Endodermal cell (in vitro differentiated cells): ENCODE results near the gene XBP1. TPM values are rescaled to one million over a fixed set of nuclear protein-coding genes. Genes with fewer than 3 reads are reported as not detected.

Experiments
- DNase-seq: peaks from one replicate; pipeline ENCODE4 v3.0.0-alpha.2; 2017
- H3K27ac ChIP-seq: 2 replicates; pipeline ENCODE4 v1.5.1; 2013; ENCODE audit warnings: mild to moderate bottlenecking, low read depth, low read length, moderate library complexity
- H3K27me3 ChIP-seq: 2 replicates; pipeline ENCODE4 v1.6.1; 2013; ENCODE audit warnings: mild to moderate bottlenecking, low read length, moderate library complexity; ENCODE audit not compliant: insufficient read depth, control insufficient read depth, poor library complexity, severe bottlenecking
- H3K36me3 ChIP-seq: 2 replicates; pipeline ENCODE4 v1.7.0; 2013; ENCODE audit warnings: mild to moderate bottlenecking, low read length, moderate library complexity; ENCODE audit not compliant: control insufficient read depth, insufficient read depth
- H3K4me1 ChIP-seq: one replicate; pipeline ENCODE4 v1.7.0; 2013; ENCODE audit warnings: low read length; ENCODE audit not compliant: control insufficient read depth, insufficient read depth
- H3K4me3 ChIP-seq: 2 replicates; pipeline ENCODE4 v1.5.1; 2013; ENCODE audit warnings: mild to moderate bottlenecking, low read length, moderate library complexity
- H3K9ac ChIP-seq: 2 replicates; pipeline ENCODE4 v1.6.1; 2013; ENCODE audit warnings: mild to moderate bottlenecking, low read length, moderate library complexity; ENCODE audit not compliant: poor library complexity, severe bottlenecking; ENCODE audit errors: extremely low read depth
- H3K9me3 ChIP-seq: 2 replicates; pipeline ENCODE4 v1.6.1; 2013; ENCODE audit warnings: mild to moderate bottlenecking, low read length, moderate library complexity; ENCODE audit not compliant: control insufficient read depth
- H3K27ac Mint-ChIP-seq: 2 replicates; pipeline ENCODE4 v1.8.0; 2020; ENCODE audit warnings: mixed read lengths
- H3K27me3 Mint-ChIP-seq: 2 replicates; pipeline ENCODE4 v1.8.0; 2021; ENCODE audit warnings: mild to moderate bottlenecking, mixed read lengths; ENCODE audit not compliant: insufficient read depth
- H3K36me3 Mint-ChIP-seq: 2 replicates; pipeline ENCODE4 v1.8.0; 2020; ENCODE audit warnings: low read depth, mixed read lengths
- H3K4me1 Mint-ChIP-seq: 2 replicates; pipeline ENCODE4 v1.8.0; 2020; ENCODE audit warnings: mixed read lengths
- H3K4me3 Mint-ChIP-seq: 2 replicates; pipeline ENCODE4 v1.8.0; 2020; ENCODE audit warnings: mild to moderate bottlenecking, moderate library complexity, mixed read lengths
- H3K9me3 Mint-ChIP-seq: 2 replicates; pipeline ENCODE4 v1.8.0; 2020; ENCODE audit warnings: mild to moderate bottlenecking, mixed read lengths
- WGBS, 2 experiments: methylation state at CpG; one replicate each; pipeline versions ENCODE4 v1.1.5 to v1.1.7; 2013; ENCODE audit warnings: missing lambda C conversion rate in 2 of 2, mixed read lengths in 1 of 2; ENCODE audit not compliant: insufficient coverage in 1 of 2, insufficient read length in 1 of 2; 5-methylcytosine and 5-hydroxymethylcytosine counted together
- total RNA-seq, 2 donors: library from RNA; stranded (reverse); fragmentation: NEBNext Ultra II Directional in 1 of 2; extraction: Animal tissue kit (Norgen Biotek cat#: 25700) in 1 of 2; gene quantifications; 2 replicates in 1 of 2; 3 replicates in 1 of 2; pipeline ENCODE4 v1.2.1, GENCODE V29; 2021
- TF ChIP-seq, protein P1 (sequence below): fragments of 200-600 bp; sonication (generic); conservative IDR thresholded peaks from 2 replicates; pipeline ENCODE4 v1.5.0; 2021; ENCODE audit warnings: antibody characterized with exemption, mild to moderate bottlenecking

XBP1 gene
- total RNA-seq, 2 donors from 2014 or later, result 103 to 111 TPM

DNA sequence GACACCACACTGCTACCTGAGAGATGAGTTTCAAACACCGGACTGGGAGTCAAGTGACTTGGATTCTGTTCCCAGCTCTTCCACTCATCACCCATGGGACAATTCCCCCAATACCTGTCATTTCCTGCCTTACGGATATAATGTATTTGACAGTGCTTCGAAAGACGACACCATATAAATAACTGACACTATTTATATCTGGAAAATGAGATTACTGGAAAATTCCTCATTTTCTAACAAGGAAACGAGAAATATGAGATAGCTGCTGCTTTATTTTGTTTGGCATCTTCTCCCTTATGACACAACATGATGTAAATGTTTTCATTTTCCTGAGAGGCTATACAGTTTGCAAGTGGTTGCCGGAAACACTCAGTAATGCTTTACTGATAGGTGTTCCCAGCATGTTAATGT is 49.9 kb downstream of the XBP1 start:
- H3K4me3 Mint-ChIP-seq, result no peak overlapping the region
- H3K27ac Mint-ChIP-seq, result no peak overlapping the region
- Histone ChIP-seq H3K4me3 (no peak overlapping the region), H3K4me1 (no peaks in the 10 kb centered on the region), H3K9me3 (no peaks in the 10 kb centered on the region), H3K27me3 (no peaks in the 10 kb centered on the region), H3K9ac (no peak overlapping the region), H3K36me3 (peaks cover 52% of the 10 kb centered on the region), H3K27ac (no peak overlapping the region)
- DNase-seq, result no peak
- no peaks in the 10 kb centered on the region for H3K4me1 Mint-ChIP-seq
- H3K9me3 Mint-ChIP-seq, result no peaks in the 10 kb centered on the region
- H3K27me3 Mint-ChIP-seq, result no peaks in the 10 kb centered on the region
- WGBS, 2 experiments, result 99 to 100% methylated on average over 5 to 6 of the region's 6 CpGs
- TF ChIP-seq, protein P1, sequence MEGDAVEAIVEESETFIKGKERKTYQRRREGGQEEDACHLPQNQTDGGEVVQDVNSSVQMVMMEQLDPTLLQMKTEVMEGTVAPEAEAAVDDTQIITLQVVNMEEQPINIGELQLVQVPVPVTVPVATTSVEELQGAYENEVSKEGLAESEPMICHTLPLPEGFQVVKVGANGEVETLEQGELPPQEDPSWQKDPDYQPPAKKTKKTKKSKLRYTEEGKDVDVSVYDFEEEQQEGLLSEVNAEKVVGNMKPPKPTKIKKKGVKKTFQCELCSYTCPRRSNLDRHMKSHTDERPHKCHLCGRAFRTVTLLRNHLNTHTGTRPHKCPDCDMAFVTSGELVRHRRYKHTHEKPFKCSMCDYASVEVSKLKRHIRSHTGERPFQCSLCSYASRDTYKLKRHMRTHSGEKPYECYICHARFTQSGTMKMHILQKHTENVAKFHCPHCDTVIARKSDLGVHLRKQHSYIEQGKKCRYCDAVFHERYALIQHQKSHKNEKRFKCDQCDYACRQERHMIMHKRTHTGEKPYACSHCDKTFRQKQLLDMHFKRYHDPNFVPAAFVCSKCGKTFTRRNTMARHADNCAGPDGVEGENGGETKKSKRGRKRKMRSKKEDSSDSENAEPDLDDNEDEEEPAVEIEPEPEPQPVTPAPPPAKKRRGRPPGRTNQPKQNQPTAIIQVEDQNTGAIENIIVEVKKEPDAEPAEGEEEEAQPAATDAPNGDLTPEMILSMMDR, result no peak
- H3K36me3 Mint-ChIP-seq, result peaks cover 72% of the 10 kb centered on the region

Other genes with a start within 250 kb of the XBP1 start
- 10 to 100 TPM; 28.6 to 34.0 TPM for gene TTC28, start 120.7 kb downstream of the XBP1 start, total RNA-seq
- 10 to 100 TPM; 67.5 to 72.3 TPM for gene CHEK2, start 58.7 kb downstream of the XBP1 start, total RNA-seq
- 10 to 100 TPM; 17.7 to 22.4 TPM for gene HSCB, start 58.5 kb downstream of the XBP1 start, total RNA-seq
- gene CCDC117, start 27.9 kb downstream of the XBP1 start, total RNA-seq, result 10 to 100 TPM; 40.9 TPM
- 10 to 100 TPM; 15.8 to 19.8 TPM for gene ZNRF3, start 83.0 kb upstream of the XBP1 start, total RNA-seq